HG02759 (cell line): Measurements from ENCODE around the gene FNDC3B.
"Not testable (repeated sequence)": the region's sequence is repeated elsewhere in the genome, so short reads cannot be mapped to it uniquely, and the experiment has no call there.

ENCODE experiments used
- ATAC-seq: cut with Tn5 transposase; IDR thresholded peaks from one replicate; pipeline ENCODE4 v1.9.1; 2021; ENCODE audit warnings: mild to moderate bottlenecking, moderate library complexity; ENCODE audit not compliant: unreplicated experiment

FNDC3B gene

GRCh38 chr3:172253200-172253599 lies 213.8 kb downstream of the FNDC3B start:
- ATAC-seq = no peak

GRCh38 chr3:172254542-172254941 lies 215.2 kb downstream of the FNDC3B start:
- ATAC-seq = no peak

- not testable (repeated sequence) for ATAC-seq
These were observed 215.9 kb downstream of the FNDC3B start for GRCh38 chr3:172255321-172255720.

DNA sequence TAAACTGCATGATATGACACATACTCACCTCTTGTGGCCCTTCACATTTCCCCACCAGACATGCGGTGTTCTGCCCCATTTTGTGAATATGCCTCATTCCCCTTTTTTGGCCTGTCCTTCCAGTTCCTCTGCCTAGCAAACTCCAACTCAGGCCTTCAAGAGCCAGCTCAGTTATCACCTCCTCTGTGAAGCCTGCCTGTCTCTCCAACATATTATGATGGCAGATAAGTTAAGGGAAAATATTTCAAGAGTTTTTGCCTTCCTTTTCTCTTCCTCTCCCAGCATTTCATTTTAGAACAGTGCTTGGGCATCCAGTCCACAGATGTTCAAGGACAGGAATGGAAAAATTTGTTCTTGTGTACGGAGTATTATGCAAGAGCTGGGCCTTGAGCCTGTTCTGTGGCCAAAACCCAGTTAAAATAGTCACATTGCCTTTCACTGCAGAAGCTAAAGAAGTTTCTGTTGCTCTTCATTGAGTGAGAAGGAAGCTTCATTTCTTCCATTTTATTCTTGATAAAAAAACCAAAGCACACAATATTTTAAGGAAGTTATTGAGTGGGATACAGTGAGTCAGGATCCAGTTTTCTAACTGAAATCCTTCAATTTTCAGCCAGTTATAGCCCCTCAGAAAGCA lies 216.8 kb downstream of the FNDC3B start:
- no peak for ATAC-seq

DNA sequence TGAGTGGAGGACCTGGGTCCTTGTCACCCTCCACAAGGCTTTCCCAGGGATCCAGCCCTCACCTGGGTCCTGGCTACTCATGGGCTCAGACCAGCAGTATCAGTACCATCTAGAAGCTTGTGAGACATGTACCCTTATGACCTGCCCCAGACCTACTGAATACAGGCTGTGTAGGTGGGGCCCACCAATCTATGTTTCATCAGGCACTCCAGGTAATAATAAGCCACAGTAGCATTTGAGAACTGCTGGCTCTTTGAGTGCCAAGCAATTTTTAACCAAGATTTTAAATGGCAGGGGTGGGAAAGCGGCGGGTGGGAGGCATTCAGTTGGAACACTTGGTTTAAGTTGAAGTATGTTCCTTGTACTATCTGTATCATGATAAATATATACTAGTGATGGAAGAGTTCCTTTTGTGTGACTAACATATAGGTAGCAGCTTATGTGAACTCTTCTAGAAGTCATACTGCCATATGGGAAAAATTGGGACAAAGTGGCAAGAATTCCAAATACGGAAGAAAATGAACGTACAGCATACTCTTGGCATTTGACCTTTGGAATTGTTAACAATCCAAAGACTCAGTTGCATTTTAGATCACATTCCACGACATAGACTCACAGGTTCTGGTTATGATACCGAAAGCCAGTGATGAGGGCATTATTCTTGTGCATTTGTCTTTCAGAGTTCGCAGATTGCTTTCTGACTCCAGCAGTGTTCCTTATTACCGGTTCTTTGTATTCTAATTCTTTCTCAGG lies 218.4 kb downstream of the FNDC3B start:
- ATAC-seq = no peak

DNA sequence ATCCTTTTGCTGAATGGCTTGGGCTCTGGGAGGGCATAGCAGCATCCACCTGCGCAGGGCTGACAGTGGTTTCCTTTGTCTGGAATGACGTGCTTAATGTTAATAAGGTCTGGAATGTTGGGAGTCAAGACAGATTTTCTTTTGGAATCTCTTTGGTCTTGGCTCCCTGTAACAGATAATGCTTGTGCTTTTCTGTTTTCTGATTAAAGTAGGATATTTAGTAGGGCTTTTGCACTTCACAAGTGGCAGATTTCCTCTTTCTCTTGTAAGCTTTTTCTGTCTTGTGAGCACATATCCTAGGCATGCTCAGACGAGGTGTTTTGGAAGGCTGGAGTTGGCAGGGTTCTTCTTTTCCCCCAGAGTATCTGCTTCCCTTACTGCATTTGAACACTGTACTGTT lies 219.2 kb downstream of the FNDC3B start:
- ATAC-seq = no peak

DNA sequence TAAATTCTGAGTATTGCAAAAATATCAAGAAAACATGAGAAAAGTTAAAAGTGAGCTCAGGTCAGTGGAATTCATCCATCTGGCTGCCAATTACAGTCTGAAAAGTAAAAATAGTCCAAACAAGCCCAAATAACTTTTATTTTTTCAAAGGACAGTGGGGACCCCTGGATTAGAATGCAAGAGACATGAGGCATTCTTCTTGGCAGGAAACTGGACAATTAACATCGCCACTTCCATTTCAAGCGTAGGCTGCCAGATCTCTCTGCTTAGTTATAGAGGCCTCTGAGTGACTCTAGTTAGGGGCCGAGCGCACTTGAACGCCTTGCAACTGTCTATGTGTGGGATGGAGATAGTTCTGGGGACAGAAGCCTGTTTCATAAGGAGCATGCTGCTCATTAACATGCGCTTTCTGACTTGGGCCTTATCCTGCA lies 219.7 kb downstream of the FNDC3B start:
- ATAC-seq = no peak

DNA sequence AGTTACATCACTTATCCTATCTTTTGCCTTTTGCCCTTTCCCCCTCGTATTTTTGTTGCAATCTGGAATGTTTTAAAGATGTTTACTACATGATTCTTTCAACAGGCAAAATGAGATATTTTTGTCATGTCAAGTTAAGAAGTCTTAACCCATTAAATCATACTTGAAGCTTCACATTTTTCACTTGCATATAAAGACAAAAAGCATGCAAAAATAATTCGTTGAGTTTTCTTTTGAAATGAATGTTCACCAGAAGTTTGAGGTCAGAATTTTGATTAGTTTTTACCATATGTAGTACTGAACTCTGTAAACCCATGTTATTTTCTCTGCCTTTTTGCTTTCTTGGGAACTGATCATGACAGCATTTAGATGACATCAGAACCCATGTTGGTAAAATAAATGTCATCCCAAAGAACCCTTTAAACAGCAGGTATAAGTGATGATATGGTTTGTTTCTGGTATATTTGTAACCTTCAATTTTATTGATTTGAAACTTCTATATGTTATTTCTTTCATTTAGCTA lies 220.4 kb downstream of the FNDC3B start:
- no peak for ATAC-seq

DNA sequence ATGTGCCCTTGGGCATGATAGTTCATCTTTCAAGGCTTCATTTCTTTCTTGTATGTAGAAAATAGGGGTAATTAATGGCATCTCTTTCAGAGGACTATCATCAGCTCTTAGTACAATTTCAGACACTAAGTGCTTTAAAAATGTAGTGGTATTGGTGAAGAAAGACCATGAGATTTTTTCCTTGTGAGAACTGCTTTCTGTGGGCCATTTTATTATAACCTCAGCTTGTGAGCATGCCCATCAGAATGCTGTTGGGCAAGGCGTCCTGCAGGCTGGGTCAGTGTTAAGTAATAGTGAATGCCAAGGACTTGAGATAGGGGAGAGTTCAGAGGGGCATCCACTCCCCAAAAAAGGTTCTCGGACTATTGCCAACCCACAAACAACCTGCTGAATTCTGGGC lies 221.0 kb downstream of the FNDC3B start:
- ATAC-seq = no peak

GRCh38 chr3:172261054-172261453 lies 221.7 kb downstream of the FNDC3B start:
- no peak for ATAC-seq

DNA sequence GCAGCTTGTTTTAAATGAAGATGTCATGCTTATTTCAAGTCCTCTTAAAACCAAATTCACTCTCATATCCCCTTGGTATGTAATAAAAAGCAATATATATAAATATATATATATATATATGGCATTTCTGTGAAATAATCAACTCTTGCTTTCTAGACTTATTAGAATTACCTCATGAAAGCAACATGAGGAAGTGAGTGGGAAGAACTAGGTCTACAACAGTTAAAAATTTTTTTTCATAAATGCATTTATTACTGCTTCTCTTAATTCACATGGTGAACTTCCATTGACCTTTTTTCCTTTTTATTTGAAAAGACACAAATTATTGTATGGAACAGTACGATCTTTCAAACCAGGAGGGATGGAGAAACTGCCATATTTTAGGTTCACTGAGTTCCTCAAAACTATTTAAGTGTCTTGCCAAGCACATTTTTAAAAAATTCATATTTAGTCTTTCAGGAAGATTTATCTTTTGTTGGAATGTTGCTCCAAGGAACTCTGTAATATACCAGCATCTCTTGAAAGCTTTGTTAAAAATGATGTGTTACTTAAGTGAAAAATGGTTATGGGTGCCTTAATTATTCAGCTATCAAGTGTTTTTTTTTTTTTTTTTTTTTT lies 223.7 kb downstream of the FNDC3B start:
- ATAC-seq = no peak

DNA sequence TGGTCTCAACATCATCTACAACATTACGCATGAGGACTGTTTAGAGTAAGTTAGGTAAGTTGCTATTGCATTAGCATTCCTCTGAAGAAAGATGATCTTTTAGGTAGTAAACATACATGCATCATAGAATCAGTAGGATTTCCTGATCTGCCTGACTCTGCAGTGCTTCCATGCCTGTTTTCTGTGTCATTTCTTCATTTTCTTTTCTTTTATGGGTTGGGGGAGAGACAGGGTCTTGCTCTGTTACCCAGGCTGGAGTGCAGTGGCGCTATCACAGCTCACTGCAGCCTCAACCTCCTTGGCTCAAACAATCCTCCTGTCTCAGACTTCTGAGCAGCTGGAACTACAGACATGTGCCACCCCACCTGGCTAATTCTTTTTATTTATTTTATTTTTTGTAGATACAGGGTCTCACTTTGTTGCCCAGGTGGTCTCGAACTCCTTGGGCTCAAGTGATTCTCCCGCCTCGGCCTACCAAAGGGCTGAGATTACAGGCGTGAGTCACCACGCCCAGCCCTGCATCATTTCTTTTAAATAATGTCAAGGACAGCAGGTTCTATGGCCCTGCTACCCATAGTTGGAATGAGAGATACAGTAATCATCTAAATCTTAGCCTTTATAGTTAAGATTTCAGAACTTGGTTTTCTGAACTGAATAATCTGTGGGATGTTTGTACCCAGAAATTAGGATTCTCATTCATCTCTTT lies 224.6 kb downstream of the FNDC3B start:
- no peak for ATAC-seq

DNA sequence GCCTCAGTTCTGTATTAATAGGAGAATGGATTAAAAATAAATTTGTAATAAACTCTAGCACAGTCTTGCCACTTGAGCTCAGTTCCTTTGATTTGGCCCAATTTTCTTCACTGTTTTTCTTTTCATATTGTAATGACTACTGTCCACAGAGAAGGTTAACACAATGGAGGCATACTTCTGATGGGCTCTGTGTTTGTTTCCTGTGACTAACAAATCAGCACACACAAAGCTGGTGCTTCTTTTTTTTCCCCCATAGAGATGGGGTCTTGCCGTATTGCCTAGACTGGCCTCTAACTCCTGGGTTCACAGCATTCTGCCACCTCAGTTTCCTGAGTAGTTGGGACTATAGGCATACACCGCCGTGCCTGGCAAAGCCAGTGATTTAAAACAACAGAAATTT lies 226.7 kb downstream of the FNDC3B start:
- no peak for ATAC-seq

GRCh38 chr3:172268425-172268824 lies 229.0 kb downstream of the FNDC3B start:
- no peak for ATAC-seq

- no peak for ATAC-seq
These were observed 229.5 kb downstream of the FNDC3B start for GRCh38 chr3:172268868-172269267.

DNA sequence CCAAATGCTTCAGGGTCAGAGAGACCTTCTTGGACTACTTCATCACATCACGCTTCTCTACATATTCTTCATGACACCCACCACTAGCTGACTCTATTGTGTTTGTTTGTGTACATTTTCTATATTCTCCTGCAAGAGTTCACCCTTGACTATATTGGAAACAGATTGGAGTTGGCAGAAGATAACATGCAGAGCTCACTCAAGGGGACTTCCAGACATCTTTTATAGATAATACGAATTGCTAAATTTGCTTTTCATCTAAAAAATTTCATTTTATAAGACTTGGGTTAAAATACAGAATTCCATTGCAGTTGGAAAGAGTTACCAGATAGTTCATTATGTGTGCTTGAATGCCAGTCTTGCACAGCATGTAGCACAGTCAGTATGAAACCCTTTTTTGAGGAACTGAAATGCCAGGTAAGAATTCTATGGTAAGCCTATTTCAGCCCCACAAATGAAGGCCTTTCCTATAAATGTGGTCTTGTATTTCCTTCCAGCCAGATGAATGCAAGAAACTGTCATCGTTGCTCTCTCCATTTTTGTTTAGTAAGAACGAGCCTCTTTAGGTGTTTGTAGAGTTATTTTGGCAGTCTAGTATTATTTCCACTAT lies 231.3 kb downstream of the FNDC3B start:
- peak; percentile 99 for ATAC-seq

GRCh38 chr3:172271386-172271976 lies 232.1 kb downstream of the FNDC3B start:
- ATAC-seq = no peak

DNA sequence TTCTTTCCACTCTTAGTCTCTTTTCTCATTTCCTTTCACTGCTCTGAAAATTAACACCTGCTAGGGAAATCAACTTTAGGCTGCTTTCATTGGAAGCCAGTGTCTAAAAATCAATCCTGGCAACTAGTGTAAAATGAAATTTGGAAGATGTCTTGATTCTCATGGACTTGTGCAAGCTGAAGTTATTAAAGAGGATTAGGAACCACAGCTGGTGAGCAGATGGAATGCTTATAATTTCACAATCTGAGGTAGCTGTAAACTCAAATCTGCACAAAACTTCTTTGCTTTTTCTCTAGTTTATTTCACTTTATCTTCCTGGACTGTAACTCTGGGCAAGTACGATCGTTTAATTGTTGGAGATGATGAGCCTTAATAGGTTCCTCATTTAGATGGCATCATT lies 233.3 kb downstream of the FNDC3B start:
- no peak for ATAC-seq

GRCh38 chr3:172273378-172273777 lies 234.0 kb downstream of the FNDC3B start:
- no peak for ATAC-seq

GRCh38 chr3:172274906-172275305 lies 235.5 kb downstream of the FNDC3B start:
- ATAC-seq = no peak
